Chondrocyte (in vitro differentiated cells): Measurements from ENCODE around the gene HOXA7. TPM values are rescaled to one million over a fixed set of nuclear protein-coding genes. Genes with fewer than 3 reads are reported as not detected.

Experiments
- DNase-seq: peaks from one replicate; pipeline ENCODE4 v3.0.0; 2021; ENCODE audit warnings: mixed read lengths, low spot score
- H3K27ac Mint-ChIP-seq: one replicate; pipeline ENCODE4 v1.8.0; 2021; ENCODE audit warnings: mild to moderate bottlenecking, moderate library complexity, mixed read lengths; ENCODE audit not compliant: unreplicated experiment
- H3K27me3 Mint-ChIP-seq: 2 replicates; pipeline ENCODE4 v1.8.0; 2021; ENCODE audit warnings: low read depth, mixed read lengths
- H3K36me3 Mint-ChIP-seq: 2 replicates; pipeline ENCODE4 v1.8.0; 2021; ENCODE audit warnings: low read depth, mixed read lengths
- H3K4me1 Mint-ChIP-seq: 2 replicates; pipeline ENCODE4 v1.8.0; 2021; ENCODE audit warnings: low read depth, mild to moderate bottlenecking, mixed read lengths
- H3K4me3 Mint-ChIP-seq: one replicate; pipeline ENCODE4 v1.8.0; 2021; ENCODE audit warnings: mild to moderate bottlenecking, moderate library complexity, mixed read lengths; ENCODE audit not compliant: unreplicated experiment
- H3K9me3 Mint-ChIP-seq: 2 replicates; pipeline ENCODE4 v1.8.0; 2021; ENCODE audit warnings: low read depth, mixed read lengths
- total RNA-seq: library from RNA; stranded (reverse); gene quantifications from 3 replicates; pipeline ENCODE4 v1.2.1, GENCODE V29; 2021
- TF ChIP-seq, protein P1 (sequence below): fragments of 200-600 bp; sonication (generic); IDR thresholded peaks from 2 replicates; pipeline ENCODE4 v1.5.0; 2021; ENCODE audit warnings: antibody characterized with exemption, mild to moderate bottlenecking, moderate library complexity

HOXA7 gene
- total RNA-seq, 1 donor from 2014 or later: not detected

DNA sequence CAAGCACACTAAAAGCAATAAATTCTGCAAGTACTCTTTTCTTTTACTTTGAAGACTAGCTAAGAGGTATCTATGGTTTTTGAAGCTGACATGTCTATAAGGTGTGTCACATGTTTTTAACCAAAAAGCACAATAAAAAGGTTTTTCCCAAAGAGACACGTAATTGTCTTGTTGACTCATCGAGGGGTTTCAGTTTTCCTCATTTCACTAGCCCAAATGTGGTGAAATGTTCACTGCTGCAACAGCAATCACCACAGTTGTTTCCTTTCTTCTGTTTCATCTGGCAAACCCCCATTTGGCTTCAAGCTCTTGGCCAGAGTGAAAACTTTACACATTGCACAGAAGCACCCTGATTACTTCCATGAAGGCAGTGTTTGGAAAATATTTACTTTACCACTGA is 22.1 kb downstream of the HOXA7 start:
- no peak overlapping the region for H3K27ac Mint-ChIP-seq
- TF ChIP-seq, protein P1, sequence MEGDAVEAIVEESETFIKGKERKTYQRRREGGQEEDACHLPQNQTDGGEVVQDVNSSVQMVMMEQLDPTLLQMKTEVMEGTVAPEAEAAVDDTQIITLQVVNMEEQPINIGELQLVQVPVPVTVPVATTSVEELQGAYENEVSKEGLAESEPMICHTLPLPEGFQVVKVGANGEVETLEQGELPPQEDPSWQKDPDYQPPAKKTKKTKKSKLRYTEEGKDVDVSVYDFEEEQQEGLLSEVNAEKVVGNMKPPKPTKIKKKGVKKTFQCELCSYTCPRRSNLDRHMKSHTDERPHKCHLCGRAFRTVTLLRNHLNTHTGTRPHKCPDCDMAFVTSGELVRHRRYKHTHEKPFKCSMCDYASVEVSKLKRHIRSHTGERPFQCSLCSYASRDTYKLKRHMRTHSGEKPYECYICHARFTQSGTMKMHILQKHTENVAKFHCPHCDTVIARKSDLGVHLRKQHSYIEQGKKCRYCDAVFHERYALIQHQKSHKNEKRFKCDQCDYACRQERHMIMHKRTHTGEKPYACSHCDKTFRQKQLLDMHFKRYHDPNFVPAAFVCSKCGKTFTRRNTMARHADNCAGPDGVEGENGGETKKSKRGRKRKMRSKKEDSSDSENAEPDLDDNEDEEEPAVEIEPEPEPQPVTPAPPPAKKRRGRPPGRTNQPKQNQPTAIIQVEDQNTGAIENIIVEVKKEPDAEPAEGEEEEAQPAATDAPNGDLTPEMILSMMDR: no peak
- H3K36me3 Mint-ChIP-seq: no peaks in the 10 kb centered on the region
- H3K9me3 Mint-ChIP-seq: no peaks in the 10 kb centered on the region
- DNase-seq: no peak
- no peak overlapping the region for H3K4me3 Mint-ChIP-seq
- H3K4me1 Mint-ChIP-seq: no peaks in the 10 kb centered on the region
- peaks cover 82% of the 10 kb centered on the region for H3K27me3 Mint-ChIP-seq

- Mint-ChIP-seq H3K27me3 (peaks cover 85% of the 10 kb centered on the region), H3K4me1 (no peaks in the 10 kb centered on the region), H3K4me3 (no peak overlapping the region), H3K9me3 (no peaks in the 10 kb centered on the region), H3K36me3 (peaks cover 5% of the 10 kb centered on the region), H3K27ac (no peak overlapping the region)
- DNase-seq: no peak
- TF ChIP-seq, protein P1: no peak
These were observed 22.9 kb downstream of the HOXA7 start for GRCh38 chr7:27133409-27134231.

GRCh38 chr7:27132978-27133377 is 23.5 kb downstream of the HOXA7 start:
- peaks cover 85% of the 10 kb centered on the region for H3K27me3 Mint-ChIP-seq
- H3K9me3 Mint-ChIP-seq: no peaks in the 10 kb centered on the region
- no peak overlapping the region for H3K27ac Mint-ChIP-seq
- no peak for DNase-seq
- TF ChIP-seq, protein P1: no peak
- H3K36me3 Mint-ChIP-seq: peaks cover 6% of the 10 kb centered on the region
- H3K4me1 Mint-ChIP-seq: no peaks in the 10 kb centered on the region
- no peak overlapping the region for H3K4me3 Mint-ChIP-seq

DNA sequence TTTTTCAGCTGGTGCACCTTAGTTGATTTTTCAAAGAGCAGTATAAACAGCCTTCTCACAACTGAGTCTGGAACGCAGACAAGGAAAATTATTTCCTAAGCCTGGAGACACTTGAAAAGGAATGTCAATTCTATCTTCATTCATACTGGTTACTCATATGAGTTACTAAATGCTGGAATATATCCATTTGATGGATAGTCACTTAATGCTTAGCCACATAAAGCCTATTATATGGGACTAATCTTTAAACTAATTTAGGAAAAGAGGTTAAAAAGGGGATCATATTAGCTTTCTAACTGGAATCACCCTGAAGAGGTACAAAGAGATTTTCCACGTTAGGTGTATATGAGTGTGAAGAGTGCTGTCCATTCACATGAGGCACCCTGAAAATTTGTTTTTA is 24.3 kb downstream of the HOXA7 start:
- DNase-seq: no peak
- Mint-ChIP-seq H3K36me3 (peaks cover 6% of the 10 kb centered on the region), H3K4me1 (no peaks in the 10 kb centered on the region), H3K4me3 (no peak overlapping the region), H3K9me3 (no peaks in the 10 kb centered on the region), H3K27me3 (peaks cover 85% of the 10 kb centered on the region), H3K27ac (no peak overlapping the region)
- TF ChIP-seq, protein P1: no peak

GRCh38 chr7:27131390-27131819 is 25.1 kb downstream of the HOXA7 start:
- Mint-ChIP-seq H3K27me3 (peaks cover 85% of the 10 kb centered on the region), H3K4me3 (peak overlapping the region; percentile 46), H3K27ac (no peak overlapping the region), H3K36me3 (peaks cover 6% of the 10 kb centered on the region), H3K9me3 (no peaks in the 10 kb centered on the region), H3K4me1 (no peaks in the 10 kb centered on the region)
- TF ChIP-seq, protein P1: no peak
- DNase-seq: no peak
